Uterus (tissue), 2 donors: ENCODE data around the gene ZNF423.

ENCODE experiments used
- CTCF ChIP-seq, 4 experiments: fragments of 200-600 bp in 2 of 4; fragments of 450-650 bp in 2 of 4; sonication (generic) in 2 of 4; IDR thresholded peaks; one replicate each; pipeline ENCODE4 v1.5.1; 2016 to 2019; ENCODE audit warnings: antibody characterized with exemption in 4 of 4, mild to moderate bottlenecking in 2 of 4, moderate library complexity in 1 of 4
- POLR2A ChIP-seq, 2 donors: fragments of 450-650 bp; IDR thresholded peaks; one replicate each; pipeline ENCODE4 v1.6.1; 2016; ENCODE audit warnings: antibody characterized with exemption in 2 of 2, mild to moderate bottlenecking in 1 of 2, moderate library complexity in 1 of 2

- TF ChIP-seq CTCF (IDR thresholded peaks at IDR 0.05) (no peak), POLR2A (IDR thresholded peaks at IDR 0.05) (no peak)
Measured at GRCh38 chr16:49578435-49579024, 277.4 kb downstream of the ZNF423 start.
